Airway epithelial cell (primary cell): ENCODE results near the gene TENT5C. TPM values are rescaled to one million over a fixed set of nuclear protein-coding genes. Genes with fewer than 3 reads are reported as not detected.

Experiments
- total RNA-seq: library from RNA; depleted of rRNA; stranded (reverse); fragments of >200 nt; gene quantifications from 2 replicates; pipeline ENCODE4 v1.2.3, GENCODE V29; 2015

TENT5C gene
- 0.19 and 0.42 TPM in 2 replicates for total RNA-seq

GRCh38 chr1:117605774-117606648 lies at the start of gene TENT5C:
TENT5C (plus strand) TSS chr1:117606048; CDS start chr1:117622869, 16,821 bp downstream.

Other genes starting within 250 kb of the TENT5C start
- gene MAN1A2, start 238.6 kb upstream of the TENT5C start, total RNA-seq, result 16.5 and 23.0 TPM in 2 replicates